HCT116 (cell line): ENCODE measurements around the gene SSTR5. TPM values are rescaled to one million over a fixed set of nuclear protein-coding genes. Genes with fewer than 3 reads are reported as not detected.

Experiments
- ATAC-seq: fragments of 200-7000 bp; cut with Tn5 transposase; 2 replicates; pipeline ENCODE4 v1.9.1; 2020; ENCODE audit warnings: mild to moderate bottlenecking, moderate library complexity
- BruUV-seq: library from RNA; stranded (reverse); fragments of 400-500 nt; replicated peaks from 2 replicates; lab custom pipeline; 2021; lab: Mats Ljungman, UMichigan
- CTCF ChIA-PET: fragments of 300-600 bp; sonication (Branson Sonifier 250); formaldehyde crosslinking; loops from one replicate; lab custom pipeline; 2021; ENCODE audit warnings: antibody characterized with exemption; lab: Charles Lee
- POLR2A ChIA-PET: fragments of 300-600, 350-600 bp; sonication (Branson Sonifier 250); formaldehyde crosslinking; loops from one replicate; lab custom pipeline; 2021; ENCODE audit warnings: antibody characterized with exemption; lab: Charles Lee
- RAD21 ChIA-PET, 2 experiments: fragments of 300-600 bp; sonication (Branson Sonifier 250); formaldehyde crosslinking; loops; one replicate each; lab custom pipeline; 2023; ENCODE audit warnings: low total read pairs in 2 of 2; ENCODE audit not compliant: uncharacterized antibody in 2 of 2, unreplicated experiment in 2 of 2, low non-redundant PET in 1 of 2; lab: Charles Lee
- DNase-seq: peaks from one replicate; pipeline ENCODE4 v3.0.0-alpha.2; 2010; ENCODE audit warnings: low read depth, low spot score
- H2AFZ ChIP-seq: fragments of 200-600 bp; shearing (Covaris generic), sonication (generic); 2 replicates; pipeline ENCODE4 v1.6.1; 2017; ENCODE audit warnings: low read depth, mixed run types, mixed read lengths, antibody characterized with exemption, low read length; ENCODE audit not compliant: poor library complexity, severe bottlenecking
- H3K27ac ChIP-seq: 2 replicates; pipeline ENCODE4 v1.5.1; 2012; ENCODE audit warnings: low read depth, low read length
- H3K27me3 ChIP-seq: fragments of 200-600 bp; sonication (generic); 2 replicates; pipeline ENCODE4 v1.6.1; 2016; ENCODE audit warnings: mixed run types, low read length, mixed read lengths; ENCODE audit not compliant: insufficient read depth
- H3K36me3 ChIP-seq, 2 experiments: fragments of 200-500 bp in 1 of 2; fragments of 200-600 bp in 1 of 2; sonication (Bioruptor generic) in 1 of 2; sonication (generic) in 1 of 2; 2 replicates each; pipeline versions ENCODE4 v1.5.1 to v1.6.1; 2014 to 2016; ENCODE audit warnings: low read length in 2 of 2, inconsistent platforms in 1 of 2, mixed read lengths in 1 of 2, mixed run types in 1 of 2; ENCODE audit not compliant: insufficient read depth in 2 of 2, control insufficient read depth in 1 of 2
- H3K4me1 ChIP-seq, 2 experiments: fragments of 200-600 bp in 1 of 2; sonication (generic) in 1 of 2; 2 replicates each; pipeline versions ENCODE4 v1.5.1 to v1.6.1; 2012 to 2017; ENCODE audit warnings: low read length in 2 of 2, inconsistent platforms in 1 of 2, mild to moderate bottlenecking in 1 of 2, mixed read lengths in 1 of 2, mixed run types in 1 of 2, moderate library complexity in 1 of 2; ENCODE audit not compliant: insufficient read depth in 2 of 2, control insufficient read depth in 1 of 2
- H3K4me2 ChIP-seq: fragments of 200-600 bp; sonication (generic); 2 replicates; pipeline ENCODE4 v1.6.1; 2017; ENCODE audit warnings: mixed run types, low read length, mixed read lengths
- H3K4me3 ChIP-seq, 2 experiments: fragments of 200-600 bp in 1 of 2; sonication (generic) in 1 of 2; replicated peaks in 1 of 2; 2 replicates each; pipeline ENCODE4 v1.5.1; 2011 to 2016; ENCODE audit warnings: low read length in 2 of 2, control low read depth in 1 of 2, low read depth in 1 of 2, mild to moderate bottlenecking in 1 of 2, mixed read lengths in 1 of 2, mixed run types in 1 of 2
- H3K79me2 ChIP-seq: fragments of 200-600 bp; sonication (generic); 2 replicates; pipeline ENCODE4 v1.6.1; 2017; ENCODE audit warnings: mild to moderate bottlenecking, mixed run types, low read length, moderate library complexity, mixed read lengths; ENCODE audit not compliant: insufficient read depth
- H3K9ac ChIP-seq: fragments of 200-600 bp; sonication (generic); 2 replicates; pipeline ENCODE4 v1.6.1; 2016; ENCODE audit warnings: low read length, mixed read lengths
- H3K9me2 ChIP-seq: fragments of 200-600 bp; sonication (generic), shearing (Covaris generic); 2 replicates; pipeline ENCODE4 v1.6.1; 2017; ENCODE audit warnings: mixed run types, mild to moderate bottlenecking, moderate library complexity; ENCODE audit not compliant: insufficient read depth
- H3K9me3 ChIP-seq, 2 experiments: fragments of 200-500 bp in 1 of 2; fragments of 200-600 bp in 1 of 2; sonication (Bioruptor generic) in 1 of 2; sonication (generic) in 1 of 2; 2 replicates each; pipeline ENCODE4 v1.6.1; 2014 to 2017; ENCODE audit warnings: low read length in 2 of 2, mixed read lengths in 2 of 2, inconsistent platforms in 1 of 2, low read depth in 1 of 2, mild to moderate bottlenecking in 1 of 2, mixed run types in 1 of 2, moderate library complexity in 1 of 2; ENCODE audit not compliant: control insufficient read depth in 1 of 2, insufficient read depth in 1 of 2
- H4K20me1 ChIP-seq: fragments of 200-600 bp; sonication (generic), shearing (Covaris generic); 2 replicates; pipeline ENCODE4 v1.6.1; 2017; ENCODE audit warnings: mixed run types, mild to moderate bottlenecking, moderate library complexity; ENCODE audit not compliant: insufficient read depth
- CBX3 ChIP-seq: IDR thresholded peaks from 2 replicates; pipeline ENCODE4 v1.6.1; 2012; ENCODE audit warnings: low read depth
- CEBPB ChIP-seq: IDR thresholded peaks from 2 replicates; pipeline ENCODE4 v1.6.1; 2012; ENCODE audit warnings: low read depth
- CTCF ChIP-seq, 3 experiments: fragments of 200-600 bp in 1 of 3; sonication (generic) in 1 of 3; IDR thresholded peaks in 2 of 3; conservative IDR thresholded peaks in 1 of 3; 2 replicates each; pipeline ENCODE4 v1.5.1; 2012 to 2017; ENCODE audit warnings: low read depth in 2 of 3, low read length in 2 of 3, antibody characterized with exemption in 1 of 3, borderline replicate concordance in 1 of 3, control low read depth in 1 of 3, mild to moderate bottlenecking in 1 of 3, mixed read lengths in 1 of 3, mixed run types in 1 of 3, moderate library complexity in 1 of 3; ENCODE audit not compliant: insufficient read depth in 1 of 3
- ELF1 ChIP-seq: IDR thresholded peaks from 2 replicates; pipeline ENCODE4 v1.6.1; 2012; ENCODE audit warnings: low read depth, borderline replicate concordance
- SIN3A ChIP-seq: IDR thresholded peaks from 2 replicates; pipeline ENCODE4 v1.6.1; 2012; ENCODE audit warnings: low read depth
- SRF ChIP-seq: IDR thresholded peaks from 2 replicates; pipeline ENCODE4 v1.6.1; 2012; ENCODE audit warnings: low read depth
- ZNF274 ChIP-seq: fragments of 200-500 bp; sonication (Bioruptor generic); IDR thresholded peaks from 2 replicates; pipeline ENCODE4 v1.6.1; 2014; ENCODE audit warnings: mild to moderate bottlenecking, low read depth, low read length, inconsistent platforms
- intact Hi-C: fragments of 100-400 bp; cut with micrococcal nuclease; formaldehyde crosslinking; loops from 2 replicates; pipeline ENCODE4 v1.10.0; 2022
- total RNA-seq: library from RNA; stranded (reverse); gene quantifications from one replicate; pipeline ENCODE4 v1.2.1, GENCODE V29; 2021; ENCODE audit not compliant: unreplicated experiment

Gene SSTR5
- total RNA-seq, 1 experiment from 2014 or later = 7.2 TPM

- CTCF ChIA-PET = interaction anchor here (1.1 to 2.8 kb wide), 3 partner anchors 36 to 343 kb away, joined by 3 to 18 read pairs (median 5); no protein-coding TSS in a partner anchor
- H3K9me2 ChIP-seq = no peaks in the 10 kb centered on the region
Measured at GRCh38 chr16:1055557-1055924, 17.0 kb upstream of the SSTR5 start.

More at GRCh38 chr16:1055557-1055924, 17.0 kb upstream of the SSTR5 start:
- BruUV-seq = no TSS peak
- no peaks in the 10 kb centered on the region for H3K27me3 ChIP-seq
- TF ChIP-seq CTCF (IDR thresholded peaks at IDR 0.05 in 2 of 3, conservative IDR thresholded peaks at IDR 0.05 in 1 of 3; ENCODE audit: borderline replicate concordance in 1 of 3, insufficient read depth in 1 of 3, low read depth in 2 of 3, low read length in 2 of 3) (no peak), SRF (no peak), CEBPB (no peak), ZNF274 (no peak), CBX3 (no peak), SIN3A (no peak), ELF1 (no peak)
- TF ChIP-seq, all 23 proteins: peak for 0
- H3K27ac ChIP-seq = no peak overlapping the region
- no peaks in the 10 kb centered on the region for H3K9me3 ChIP-seq
- DNase-seq (no peak), ATAC-seq (no peak)
- H3K9ac ChIP-seq = no peak overlapping the region
- ChIA-PET RAD21 (interaction anchor here in 1 of 2 experiments (1.2 kb wide), 1 partner anchor 48 kb away, joined by 4 read pairs; no protein-coding TSS in a partner anchor), POLR2A (no interaction called here)
- intact Hi-C loops = loop anchor here (1.0 to 10.0 kb wide), 4 partner anchors 137 to 343 kb away; no protein-coding TSS in a partner anchor
- no peaks in the 10 kb centered on the region for H3K79me2 ChIP-seq
- no peak overlapping the region for H3K4me2 ChIP-seq
- H3K4me3 ChIP-seq = no peak overlapping the region
- H2AFZ ChIP-seq = no peak overlapping the region
- H4K20me1 ChIP-seq = no peaks in the 10 kb centered on the region
- no peaks in the 10 kb centered on the region for H3K36me3 ChIP-seq
- H3K4me1 ChIP-seq = peaks cover 6 to 22% of the 10 kb centered on the region in 2 experiments; a peak in 3 of 4 replicates
